ELR (cell line): ENCODE data around the gene ZNF292.
"Not testable (repeated sequence)": the region's sequence is repeated elsewhere in the genome, so short reads cannot be mapped to it uniquely, and the experiment has no call there.

Experiments
- DNase-seq: peaks from one replicate; pipeline ENCODE4 v3.0.0-alpha.2; 2015; ENCODE audit warnings: low read depth

Gene ZNF292

GRCh38 chr6:87214831-87215230 lies 59.5 kb downstream of the ZNF292 start:
- DNase-seq: no peak

DNA sequence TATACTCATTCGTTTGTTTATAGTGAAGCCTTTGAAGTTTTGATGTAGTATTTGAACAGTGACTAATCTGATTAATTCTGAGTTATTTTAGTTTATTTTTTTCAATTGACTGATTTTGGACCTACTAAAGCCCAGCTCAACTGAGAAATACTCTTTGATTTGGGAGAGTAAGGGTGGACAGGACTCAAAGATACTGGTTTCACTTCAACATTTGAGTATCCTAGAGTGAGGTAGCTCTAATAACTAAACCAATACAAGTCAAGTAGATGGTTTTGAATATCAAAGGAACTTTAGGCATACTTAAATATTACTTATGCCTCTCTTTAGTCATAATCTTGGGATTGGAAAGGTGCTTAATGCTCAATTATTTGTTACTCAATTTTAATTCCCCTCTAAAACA lies 65.6 kb downstream of the ZNF292 start:
- DNase-seq: no peak

DNA sequence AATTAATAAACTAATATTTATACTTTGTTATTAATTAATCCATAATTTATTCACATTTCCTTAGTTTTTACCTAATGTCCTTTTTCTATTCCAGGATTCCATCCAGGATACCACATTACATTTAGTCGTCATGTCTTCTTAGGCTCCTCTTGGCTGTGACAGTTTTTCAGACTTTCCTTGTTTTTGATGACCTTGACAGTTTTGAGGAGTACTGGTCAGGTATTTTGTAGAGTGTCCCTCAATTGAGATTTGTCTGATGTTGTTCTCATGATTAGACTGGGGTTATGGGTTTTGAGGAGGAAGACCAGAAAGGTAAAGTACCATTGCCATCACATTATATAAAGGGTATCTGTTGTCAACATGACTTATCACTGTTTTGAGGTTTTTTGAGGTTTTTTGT lies 67.3 kb downstream of the ZNF292 start:
- DNase-seq: no peak

DNA sequence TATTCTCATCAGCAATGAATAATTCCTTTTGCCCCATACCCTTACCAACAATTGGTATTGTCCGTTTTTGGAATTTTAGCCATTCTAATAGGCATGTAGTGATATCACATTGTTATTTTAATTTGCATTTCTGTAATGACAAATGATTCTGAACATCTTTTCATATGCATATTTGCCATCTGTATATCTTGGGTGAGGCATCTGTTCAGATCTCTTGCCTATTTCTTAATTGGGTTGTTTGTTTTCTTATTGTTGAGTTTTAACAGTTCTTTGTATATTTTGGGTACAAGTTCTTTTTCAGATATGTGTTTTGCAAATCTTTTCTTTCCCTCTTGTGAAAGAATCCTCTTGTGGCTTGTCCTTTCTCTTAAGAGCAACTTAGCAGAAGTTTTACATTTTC lies 69.6 kb downstream of the ZNF292 start:
- DNase-seq: no peak

DNA sequence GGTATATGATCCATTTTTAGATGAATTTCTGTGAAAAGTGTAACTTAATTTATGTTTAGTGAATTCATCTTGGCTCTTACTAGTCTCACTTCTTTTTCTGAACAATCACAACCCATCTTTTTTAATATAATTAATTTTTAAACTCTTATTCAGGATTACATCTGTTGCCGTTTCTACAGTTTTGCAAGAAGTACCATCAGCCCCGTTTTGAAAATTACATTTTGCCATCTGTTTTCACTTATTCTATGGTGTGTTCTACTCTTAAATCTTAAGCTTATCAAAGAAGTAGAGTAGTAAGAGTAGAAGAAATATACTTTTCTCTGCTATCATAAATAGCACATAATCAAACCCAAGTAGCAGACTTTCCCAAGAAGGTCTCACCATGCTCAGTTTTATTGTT lies 70.1 kb downstream of the ZNF292 start:
- DNase-seq: no peak

DNA sequence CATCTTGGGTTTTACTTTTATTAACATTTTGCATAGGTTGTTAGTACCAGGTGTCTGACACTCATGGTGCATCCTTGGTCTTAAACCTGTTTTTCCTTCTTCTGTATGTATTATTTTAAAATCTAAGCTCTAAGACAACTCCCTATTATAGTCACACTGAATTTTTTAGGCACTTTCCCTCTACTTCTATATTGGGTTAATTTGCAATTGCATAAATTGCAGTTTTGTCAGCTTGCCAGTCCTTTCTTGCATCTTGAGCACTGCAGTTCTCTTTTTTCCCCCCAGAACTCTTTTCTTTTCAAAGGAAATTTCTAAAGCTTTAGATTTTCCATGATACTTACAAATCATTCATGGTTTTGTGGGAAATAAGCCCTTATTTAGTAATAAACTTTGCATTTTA lies 70.6 kb downstream of the ZNF292 start:
- no peak for DNase-seq

DNA sequence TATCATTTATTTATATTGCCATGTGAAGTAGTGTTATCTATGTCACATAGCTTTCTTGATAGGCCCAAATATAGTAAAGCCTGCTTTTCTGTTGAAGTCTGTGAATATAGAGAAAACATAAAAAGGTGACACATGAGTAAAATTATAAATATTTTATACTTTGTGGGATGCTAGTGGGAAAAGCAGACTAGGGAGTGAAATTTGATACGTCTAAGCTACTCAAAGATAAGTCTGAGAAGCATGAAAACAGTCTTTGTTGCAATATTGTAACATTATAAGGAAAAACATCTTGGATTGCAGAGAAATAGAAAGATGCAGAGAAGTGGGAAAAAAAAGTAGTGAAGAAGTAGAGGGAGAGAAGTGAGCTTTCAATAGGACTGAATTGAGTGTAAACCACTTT lies 75.4 kb downstream of the ZNF292 start:
- DNase-seq: no peak

- DNase-seq: peak; percentile 55
These were observed 82.4 kb downstream of the ZNF292 start for GRCh38 chr6:87237804-87238203.

- DNase-seq: not testable (repeated sequence)
These were observed 83.8 kb downstream of the ZNF292 start for GRCh38 chr6:87239098-87239635.

DNA sequence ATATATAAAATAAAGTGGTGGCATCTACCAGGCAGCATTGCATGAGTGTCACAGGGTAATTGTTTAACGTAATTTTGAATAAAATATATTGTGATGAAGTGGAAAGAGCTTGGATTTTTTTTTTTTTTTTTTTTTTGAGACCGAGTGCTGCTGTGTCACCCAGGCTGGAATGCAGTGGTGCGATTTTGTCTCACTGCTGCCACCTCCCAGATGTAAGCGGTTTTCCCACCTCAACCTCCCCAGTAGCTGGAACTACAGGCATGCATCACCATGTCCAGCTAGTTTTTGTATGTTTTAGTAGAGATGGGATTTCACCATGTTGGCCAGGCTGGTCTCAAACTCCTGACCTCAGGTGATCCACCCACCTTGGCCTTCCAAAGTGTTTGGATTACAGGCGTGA lies 85.9 kb downstream of the ZNF292 start:
- DNase-seq: peak; percentile 17

GRCh38 chr6:87242311-87242710 lies 86.9 kb downstream of the ZNF292 start:
- no peak for DNase-seq

DNA sequence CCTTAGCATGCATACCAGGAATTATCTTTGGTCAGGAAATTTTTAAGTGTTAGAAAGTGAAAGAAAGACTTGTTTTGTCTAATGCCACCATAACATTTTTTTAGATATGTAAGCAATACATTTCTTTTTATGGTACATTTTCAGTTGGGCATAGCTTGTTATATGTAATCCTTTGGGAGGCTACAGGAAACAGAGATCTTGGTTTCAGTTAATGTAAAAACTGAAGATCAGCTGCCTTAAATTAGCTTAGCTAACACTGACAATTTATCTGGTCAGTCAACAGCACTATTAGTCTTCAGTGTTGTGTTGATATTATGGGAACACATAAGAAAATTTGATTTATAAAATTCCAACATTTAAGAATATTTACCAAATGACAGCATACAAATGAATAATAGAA lies 88.4 kb downstream of the ZNF292 start:
- DNase-seq: no peak

DNA sequence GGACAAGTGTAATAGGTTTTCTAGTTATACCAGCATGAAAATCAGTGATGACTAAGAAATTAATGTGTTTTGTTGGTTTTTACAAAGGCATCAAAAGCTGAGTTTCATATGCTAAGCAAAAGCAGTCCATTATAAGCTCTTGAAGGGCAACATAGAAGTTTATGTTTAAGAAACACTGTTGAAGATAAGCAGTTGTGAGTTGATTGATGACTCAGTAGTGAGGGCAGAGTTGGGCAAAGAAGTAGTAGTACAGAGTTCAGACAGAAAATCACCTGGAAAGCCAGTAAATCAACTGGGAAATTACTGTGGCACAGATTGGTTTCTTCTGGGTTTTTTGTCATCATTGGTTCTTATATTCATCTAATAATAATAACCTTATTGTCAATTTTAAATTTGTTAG lies 89.0 kb downstream of the ZNF292 start:
- DNase-seq: no peak

GRCh38 chr6:87250019-87250418 lies 94.7 kb downstream of the ZNF292 start:
- DNase-seq: no peak

DNA sequence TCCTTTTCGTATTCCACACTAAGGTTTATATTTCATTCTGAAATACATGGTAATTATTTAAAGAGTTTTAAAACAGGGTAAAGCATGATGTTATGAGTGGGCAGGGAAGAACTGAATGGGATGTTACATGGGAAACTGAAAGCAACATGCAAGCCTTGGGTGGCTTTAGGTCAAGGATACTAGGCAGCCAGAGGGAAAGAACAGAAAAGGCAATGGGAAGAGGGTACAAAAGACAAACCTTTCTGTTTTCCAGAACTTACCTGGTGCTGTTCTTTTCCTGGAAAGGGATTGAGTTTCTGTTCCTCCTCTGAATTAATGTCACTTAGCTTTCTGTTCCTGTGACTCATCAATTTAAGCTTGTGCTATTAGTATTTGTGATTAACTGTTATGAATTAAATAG lies 95.9 kb downstream of the ZNF292 start:
- DNase-seq: no peak

DNA sequence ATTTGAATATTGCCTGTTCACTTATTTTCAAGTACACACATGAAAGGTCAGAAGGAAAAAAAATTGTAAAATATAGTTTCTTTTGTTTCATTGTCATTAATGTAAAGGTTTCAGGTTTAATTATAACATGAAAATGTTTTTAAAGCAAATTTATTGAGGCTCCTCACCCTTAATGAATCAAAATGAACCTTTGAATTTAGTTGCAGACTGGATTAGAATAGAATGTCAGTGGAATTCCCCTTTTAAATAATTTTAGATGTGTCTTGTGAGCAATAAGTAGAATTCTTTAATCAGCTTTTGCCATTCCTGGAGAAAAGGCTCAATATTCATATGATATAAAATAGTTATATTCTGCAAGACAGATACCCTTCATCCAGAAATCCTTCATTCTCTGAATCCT lies 96.4 kb downstream of the ZNF292 start:
- DNase-seq: no peak

DNA sequence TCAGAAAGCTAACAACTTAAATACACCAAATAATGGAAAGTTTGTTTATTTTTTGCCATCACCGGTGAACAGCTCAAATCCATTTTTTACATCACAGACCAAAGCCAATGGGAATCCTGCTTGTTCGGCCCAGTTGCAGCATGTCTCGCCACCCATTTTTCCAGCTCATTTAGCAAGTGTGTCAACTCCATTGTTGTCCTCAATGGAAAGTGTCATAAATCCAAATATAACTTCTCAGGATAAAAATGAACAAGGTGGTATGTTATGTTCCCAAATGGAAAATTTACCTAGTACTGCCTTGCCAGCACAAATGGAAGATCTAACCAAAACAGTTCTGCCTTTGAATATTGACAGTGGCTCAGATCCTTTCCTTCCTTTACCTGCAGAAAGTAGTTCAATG lies 101.7 kb downstream of the ZNF292 start:
- no peak for DNase-seq

- DNase-seq: no peak
These were observed 102.2 kb downstream of the ZNF292 start for GRCh38 chr6:87257565-87257964.

DNA sequence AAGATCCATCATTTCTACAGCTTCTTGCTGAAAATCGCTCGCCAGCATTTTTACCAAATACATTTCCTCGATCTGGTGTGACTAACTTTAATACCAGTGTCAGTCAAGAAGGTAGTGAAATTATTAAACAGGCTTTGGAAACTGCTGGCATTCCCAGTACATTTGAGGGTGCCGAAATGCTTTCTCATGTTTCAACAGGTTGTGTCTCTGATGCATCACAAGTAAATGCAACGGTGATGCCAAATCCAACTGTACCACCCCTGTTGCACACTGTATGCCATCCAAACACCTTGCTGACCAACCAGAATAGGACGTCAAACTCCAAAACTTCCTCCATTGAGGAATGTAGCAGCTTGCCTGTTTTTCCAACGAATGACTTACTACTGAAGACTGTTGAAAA lies 102.6 kb downstream of the ZNF292 start:
- DNase-seq: no peak

DNA sequence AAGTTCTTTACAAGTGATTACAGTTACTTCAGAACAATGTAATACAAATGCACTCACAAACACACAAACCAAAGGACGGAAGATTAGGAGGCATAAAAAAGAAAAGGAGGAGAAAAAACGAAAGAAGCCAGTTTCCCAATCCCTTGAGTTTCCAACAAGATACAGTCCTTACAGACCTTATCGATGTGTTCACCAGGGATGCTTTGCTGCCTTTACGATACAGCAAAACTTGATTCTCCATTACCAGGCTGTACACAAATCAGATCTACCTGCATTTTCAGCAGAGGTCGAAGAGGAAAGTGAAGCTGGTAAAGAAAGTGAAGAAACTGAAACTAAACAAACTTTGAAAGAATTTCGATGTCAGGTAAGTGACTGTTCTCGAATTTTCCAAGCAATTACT lies 104.4 kb downstream of the ZNF292 start:
- DNase-seq: no peak

DNA sequence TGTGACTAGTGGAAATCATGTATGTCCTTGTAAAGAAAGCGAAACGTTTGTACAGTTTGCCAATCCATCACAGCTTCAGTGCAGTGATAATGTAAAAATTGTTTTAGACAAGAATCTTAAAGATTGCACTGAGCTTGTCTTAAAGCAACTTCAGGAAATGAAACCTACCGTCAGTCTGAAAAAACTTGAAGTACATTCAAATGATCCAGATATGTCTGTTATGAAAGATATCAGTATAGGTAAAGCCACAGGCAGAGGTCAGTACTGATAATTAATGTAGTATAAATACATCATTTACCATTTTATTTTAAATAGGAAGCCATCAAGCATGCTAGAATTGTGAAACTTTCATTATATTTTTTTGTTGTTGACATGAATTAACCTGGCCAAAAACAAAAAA lies 106.2 kb downstream of the ZNF292 start:
- DNase-seq: no peak

GRCh38 chr6:87264481-87264880 lies 109.1 kb downstream of the ZNF292 start:
- no peak for DNase-seq

DNA sequence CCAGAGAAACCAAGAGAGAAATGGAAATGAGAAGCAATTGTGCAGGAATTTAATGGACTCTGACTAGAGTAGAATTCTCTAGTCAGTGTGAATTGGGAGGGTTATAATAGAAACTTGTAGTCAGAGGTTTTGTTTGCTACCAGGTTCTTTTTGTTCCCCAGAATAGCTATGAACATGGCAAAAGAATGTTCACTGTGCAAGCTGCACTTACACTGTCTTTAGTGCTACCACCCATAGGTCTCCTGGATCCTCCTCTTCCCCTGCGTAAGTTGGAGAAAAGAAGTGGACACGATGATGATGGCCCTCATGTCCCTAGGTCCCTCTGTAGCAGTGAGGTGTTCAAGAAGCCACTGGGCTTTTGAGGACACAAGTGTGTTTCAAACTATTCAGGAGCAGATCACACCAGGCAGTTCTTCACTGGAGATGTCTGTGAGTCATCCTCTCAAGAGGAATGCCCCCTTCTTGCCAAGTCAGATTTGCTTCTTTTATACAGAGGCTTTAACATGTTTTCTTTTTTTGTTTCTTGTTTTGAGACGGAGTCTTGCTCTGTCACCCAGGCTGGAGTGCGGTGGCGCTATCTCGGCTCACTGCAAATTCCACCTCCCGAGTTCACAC lies 119.4 kb downstream of the ZNF292 start:
- DNase-seq: peak; percentile 35

- DNase-seq: no peak
These were observed 121.3 kb downstream of the ZNF292 start for GRCh38 chr6:87276624-87277023.

- peak; percentile 53 for DNase-seq
These were observed 121.8 kb downstream of the ZNF292 start for GRCh38 chr6:87277123-87277522.
